NT2/D1 (cell line): Measurements from ENCODE around the gene IL20RB.

Experiments used
- YY1 ChIP-seq: IDR thresholded peaks from 2 replicates; pipeline ENCODE4 v1.6.1; 2011; ENCODE audit not compliant: insufficient read length, insufficient read depth
- ZNF274 ChIP-seq: IDR thresholded peaks from 2 replicates; pipeline ENCODE4 v1.6.1; 2011; ENCODE audit warnings: mild to moderate bottlenecking, low read depth, low read length

DNA sequence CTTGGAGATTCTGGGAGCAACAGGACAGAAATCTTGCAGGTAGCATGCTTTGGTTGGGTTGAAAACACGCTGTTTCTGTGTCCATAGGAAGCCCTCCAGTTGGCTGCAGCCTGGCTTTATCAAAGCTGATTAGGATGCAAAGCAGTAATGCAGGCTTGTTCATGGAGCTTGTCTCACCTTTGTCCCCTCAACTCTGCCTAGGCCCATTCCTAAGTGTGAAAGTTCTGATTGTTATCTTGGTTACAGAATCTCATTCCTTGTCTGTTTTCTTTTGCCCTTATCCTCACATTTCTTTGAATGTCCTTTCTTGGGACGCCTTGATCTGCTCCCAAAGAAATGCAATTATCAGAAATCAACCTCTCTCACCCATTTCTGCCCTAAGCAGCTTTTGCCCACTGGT lies 83.5 kb downstream of the IL20RB start:
- TF ChIP-seq ZNF274 (no peak), YY1 (no peak)
